Stimulated activated CD8-positive, alpha-beta memory T cell treated with anti-CD3 and anti-CD28 coated beads, Interleukin-15, amount 100 ng/mL, for 4 hours (primary cell): ENCODE results near the gene RAPSN.

Source experiments
- DNase-seq, 2 donors: peaks; one replicate each; pipeline ENCODE4 v3.0.0-alpha.2; 2020; ENCODE audit warnings: low read depth in 2 of 2

The RAPSN gene

GRCh38 chr11:47390422-47390760 is 58.5 kb downstream of the RAPSN start:
- DNase-seq = no peak

- DNase-seq = no peak
Observed at GRCh38 chr11:47389577-47390421, 59.1 kb downstream of the RAPSN start.

GRCh38 chr11:47388697-47389576 is 60.0 kb downstream of the RAPSN start:
- no peak for DNase-seq

- DNase-seq = no peak
Observed at GRCh38 chr11:47387944-47388696, 60.8 kb downstream of the RAPSN start.
